Measurements from ENCODE around the gene DTX3.

- TF ChIP-seq POLR2A (IDR thresholded peaks at IDR 0.05; ENCODE audit: low read length) (no peak), GATA1 (IDR thresholded peaks at IDR 0.05; ENCODE audit: low read depth, low read length) (no peak)
Observed at GRCh38 chr12:57619434-57620244, 15.0 kb downstream of the DTX3 start.
